Body of pancreas (tissue), 4 donors: ENCODE data around the gene PODXL.

Source experiments
- POLR2A ChIP-seq, 3 donors: fragments of 450-650 bp; IDR thresholded peaks; one replicate each; pipeline ENCODE4 v1.6.1; 2016; ENCODE audit warnings: antibody characterized with exemption in 3 of 3, mild to moderate bottlenecking in 2 of 3
- TF ChIP-seq, protein P1 (sequence below), 7 experiments: fragments of 450-650 bp in 4 of 7; fragments of 200-600 bp in 3 of 7; sonication (generic) in 3 of 7; IDR thresholded peaks; one replicate each; pipeline ENCODE4 v1.5.1; 2016 to 2019; ENCODE audit warnings: antibody characterized with exemption in 7 of 7

DNA sequence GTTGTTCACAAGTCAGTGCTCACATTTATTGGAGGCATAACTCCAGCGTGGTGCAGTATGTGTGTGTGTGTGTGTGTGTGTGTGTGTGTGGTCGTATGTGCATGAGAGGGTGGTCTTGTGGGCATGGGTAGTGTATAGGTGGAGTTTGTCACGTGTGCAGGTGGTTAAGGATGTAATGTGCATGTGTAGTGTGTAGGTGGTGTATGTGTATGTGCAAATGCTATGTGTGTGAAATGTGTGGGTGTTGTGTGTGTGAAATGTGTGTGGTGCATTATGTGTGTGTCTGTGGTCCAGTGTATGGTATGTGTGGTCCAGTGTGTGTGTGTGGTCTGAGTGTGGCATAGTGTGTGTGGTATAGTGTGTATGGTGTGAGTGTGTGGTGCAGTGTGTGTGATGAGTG, 30.3 kb upstream of the PODXL start:
- TF ChIP-seq, protein P1, sequence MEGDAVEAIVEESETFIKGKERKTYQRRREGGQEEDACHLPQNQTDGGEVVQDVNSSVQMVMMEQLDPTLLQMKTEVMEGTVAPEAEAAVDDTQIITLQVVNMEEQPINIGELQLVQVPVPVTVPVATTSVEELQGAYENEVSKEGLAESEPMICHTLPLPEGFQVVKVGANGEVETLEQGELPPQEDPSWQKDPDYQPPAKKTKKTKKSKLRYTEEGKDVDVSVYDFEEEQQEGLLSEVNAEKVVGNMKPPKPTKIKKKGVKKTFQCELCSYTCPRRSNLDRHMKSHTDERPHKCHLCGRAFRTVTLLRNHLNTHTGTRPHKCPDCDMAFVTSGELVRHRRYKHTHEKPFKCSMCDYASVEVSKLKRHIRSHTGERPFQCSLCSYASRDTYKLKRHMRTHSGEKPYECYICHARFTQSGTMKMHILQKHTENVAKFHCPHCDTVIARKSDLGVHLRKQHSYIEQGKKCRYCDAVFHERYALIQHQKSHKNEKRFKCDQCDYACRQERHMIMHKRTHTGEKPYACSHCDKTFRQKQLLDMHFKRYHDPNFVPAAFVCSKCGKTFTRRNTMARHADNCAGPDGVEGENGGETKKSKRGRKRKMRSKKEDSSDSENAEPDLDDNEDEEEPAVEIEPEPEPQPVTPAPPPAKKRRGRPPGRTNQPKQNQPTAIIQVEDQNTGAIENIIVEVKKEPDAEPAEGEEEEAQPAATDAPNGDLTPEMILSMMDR (IDR thresholded peaks at IDR 0.05), result no peak
- no peak for TF ChIP-seq POLR2A (IDR thresholded peaks at IDR 0.05)
